ENCODE results near the gene DCTPP1.

DCTPP1 gene

DNA sequence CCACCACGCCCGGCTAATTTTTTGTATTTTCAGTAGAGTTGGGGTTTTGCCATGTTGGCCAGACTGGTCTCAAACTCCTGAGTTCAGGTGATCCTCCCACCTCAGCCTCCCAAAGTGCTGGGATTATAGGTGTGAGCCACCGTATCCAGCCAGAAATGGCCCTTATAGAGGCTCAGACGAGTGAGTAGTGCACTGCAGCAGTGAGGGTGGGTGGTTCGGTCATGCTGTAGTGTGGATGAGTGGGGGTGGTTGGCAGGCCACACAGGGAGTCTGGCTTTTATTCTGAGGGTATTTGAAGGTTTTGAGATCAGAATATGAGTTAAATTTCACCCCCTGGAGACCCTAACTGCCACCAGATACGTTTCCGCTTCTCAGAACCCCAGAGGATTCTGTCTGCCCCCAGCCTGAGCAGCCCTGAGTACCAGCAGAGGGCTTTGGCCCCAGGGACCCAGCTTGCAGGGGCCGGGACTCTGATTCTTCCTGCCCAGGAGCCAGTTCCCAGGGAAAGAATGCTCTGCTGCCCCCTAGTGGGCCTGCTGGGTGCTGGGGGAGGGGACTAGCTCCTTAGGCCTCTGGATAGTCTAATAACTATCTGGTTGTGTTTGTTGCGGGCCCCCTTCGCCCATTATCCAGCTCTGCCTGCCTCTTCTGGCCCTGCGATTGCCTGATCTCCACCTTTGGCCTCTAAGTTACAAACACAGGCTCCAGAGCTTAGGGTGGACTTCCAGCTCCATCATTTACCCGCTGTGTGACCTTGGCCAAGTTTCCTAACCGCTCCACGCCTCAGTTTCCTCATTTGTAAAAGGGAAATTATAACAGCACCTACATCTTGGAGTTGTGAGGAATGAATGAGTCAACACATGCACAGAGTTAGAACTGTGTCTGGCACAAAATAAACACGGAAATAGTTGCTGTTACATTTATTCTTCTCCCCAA is 20.4 kb downstream of the DCTPP1 start (continued):
- TF ChIP-seq ZNF354C (tag by site-specific recombination; IDR thresholded peaks at IDR 0.05; ENCODE audit: borderline replicate concordance, low read depth) (no peak), TCF7L2 (IDR thresholded peaks at IDR 0.05; ENCODE audit: borderline replicate concordance, low read depth, low read length) (no peak), BCL11B (tag by site-specific recombination; IDR thresholded peaks at IDR 0.05; ENCODE audit: low read depth) (no peak), ZNF112 (tag by site-specific recombination; IDR thresholded peaks at IDR 0.05) (no peak), KLF8 (tag by site-specific recombination; IDR thresholded peaks at IDR 0.05) (0 out of 2 replicates have a peak, but pooled peaks have one; percentile 20), ZFHX2 (tag by site-specific recombination; conservative IDR thresholded peaks at IDR 0.05) (peak; percentile 65), ZFP69B (tag by site-specific recombination; IDR thresholded peaks at IDR 0.05) (0 out of 2 replicates have a peak, but pooled peaks have one; percentile 52), ZNF140 (tag by site-specific recombination; IDR thresholded peaks at IDR 0.05) (no peak), ZNF629 (tag by site-specific recombination; IDR thresholded peaks at IDR 0.05) (no peak; the same call in 1 of the 2 replicates), ZNF514 (tag by site-specific recombination; IDR thresholded peaks at IDR 0.05) (no peak), ZNF404 (tag by site-specific recombination; IDR thresholded peaks at IDR 0.05) (no peak), ZNF2 (tag by site-specific recombination; IDR thresholded peaks at IDR 0.05) (peak; percentile 48; the same call in 1 of the 2 replicates), ZNF558 (tag by site-specific recombination; IDR thresholded peaks at IDR 0.05) (no peak), ZNF530 (tag by site-specific recombination; IDR thresholded peaks at IDR 0.05; ENCODE audit: low read depth) (no peak), ZBTB17 (tag by site-specific recombination; IDR thresholded peaks at IDR 0.05) (peak; percentile 76), ZNF561 (tag by site-specific recombination; IDR thresholded peaks at IDR 0.05; ENCODE audit: borderline replicate concordance) (peak; percentile 69; the same call in 1 of the 2 replicates), ZNF274 (IDR thresholded peaks at IDR 0.05; ENCODE audit: low read length) (no peak), ZNF274 (tag by site-specific recombination; IDR thresholded peaks at IDR 0.05; ENCODE audit: borderline replicate concordance) (no peak), ZNF416 (tag by site-specific recombination; IDR thresholded peaks at IDR 0.05) (no peak), SCRT2 (tag by site-specific recombination; IDR thresholded peaks at IDR 0.05) (no peak), ZNF473 (tag by site-specific recombination; IDR thresholded peaks at IDR 0.05) (no peak), KLF16 (tag by site-specific recombination; IDR thresholded peaks at IDR 0.05) (no peak), ZNF776 (tag by site-specific recombination; IDR thresholded peaks at IDR 0.05; ENCODE audit: borderline replicate concordance) (no peak), ZBTB1 (tag by site-specific recombination; IDR thresholded peaks at IDR 0.05) (no peak), ZNF660 (tag by site-specific recombination; IDR thresholded peaks at IDR 0.05) (peak; percentile 95), GLIS2 (tag by site-specific recombination; IDR thresholded peaks at IDR 0.05) (peak; percentile 71), ZNF433 (tag by site-specific recombination; IDR thresholded peaks at IDR 0.05; ENCODE audit: low read depth) (no peak), OSR2 (tag by site-specific recombination; IDR thresholded peaks at IDR 0.05) (no peak), KLF9 (tag by site-specific recombination; IDR thresholded peaks at IDR 0.05; ENCODE audit: low read depth) (no peak; the same call in 1 of the 2 replicates)
- TF ChIP-seq, protein P1, sequence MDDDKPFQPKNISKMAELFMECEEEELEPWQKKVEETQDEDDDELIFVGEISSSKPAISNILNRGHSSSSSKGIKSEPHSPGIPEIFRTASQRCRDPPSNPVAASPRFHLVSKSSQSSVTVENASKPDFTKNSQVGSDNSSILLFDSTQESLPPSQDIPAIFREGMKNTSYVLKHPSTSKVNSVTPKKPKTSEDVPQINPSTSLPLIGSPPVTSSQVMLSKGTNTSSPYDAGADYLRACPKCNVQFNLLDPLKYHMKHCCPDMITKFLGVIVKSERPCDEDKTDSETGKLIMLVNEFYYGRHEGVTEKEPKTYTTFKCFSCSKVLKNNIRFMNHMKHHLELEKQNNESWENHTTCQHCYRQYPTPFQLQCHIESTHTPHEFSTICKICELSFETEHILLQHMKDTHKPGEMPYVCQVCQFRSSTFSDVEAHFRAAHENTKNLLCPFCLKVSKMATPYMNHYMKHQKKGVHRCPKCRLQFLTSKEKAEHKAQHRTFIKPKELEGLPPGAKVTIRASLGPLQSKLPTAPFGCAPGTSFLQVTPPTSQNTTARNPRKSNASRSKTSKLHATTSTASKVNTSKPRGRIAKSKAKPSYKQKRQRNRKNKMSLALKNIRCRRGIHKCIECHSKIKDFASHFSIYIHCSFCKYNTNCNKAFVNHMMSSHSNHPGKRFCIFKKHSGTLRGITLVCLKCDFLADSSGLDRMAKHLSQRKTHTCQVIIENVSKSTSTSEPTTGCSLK (tag by site-specific recombination; IDR thresholded peaks at IDR 0.05), result no peak
- TF ChIP-seq, protein P2, sequence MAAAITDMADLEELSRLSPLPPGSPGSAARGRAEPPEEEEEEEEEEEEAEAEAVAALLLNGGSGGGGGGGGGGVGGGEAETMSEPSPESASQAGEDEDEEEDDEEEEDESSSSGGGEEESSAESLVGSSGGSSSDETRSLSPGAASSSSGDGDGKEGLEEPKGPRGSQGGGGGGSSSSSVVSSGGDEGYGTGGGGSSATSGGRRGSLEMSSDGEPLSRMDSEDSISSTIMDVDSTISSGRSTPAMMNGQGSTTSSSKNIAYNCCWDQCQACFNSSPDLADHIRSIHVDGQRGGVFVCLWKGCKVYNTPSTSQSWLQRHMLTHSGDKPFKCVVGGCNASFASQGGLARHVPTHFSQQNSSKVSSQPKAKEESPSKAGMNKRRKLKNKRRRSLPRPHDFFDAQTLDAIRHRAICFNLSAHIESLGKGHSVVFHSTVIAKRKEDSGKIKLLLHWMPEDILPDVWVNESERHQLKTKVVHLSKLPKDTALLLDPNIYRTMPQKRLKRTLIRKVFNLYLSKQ (tag by site-specific recombination; IDR thresholded peaks at IDR 0.05; ENCODE audit: borderline replicate concordance), result no peak
- TF ChIP-seq, protein P3, sequence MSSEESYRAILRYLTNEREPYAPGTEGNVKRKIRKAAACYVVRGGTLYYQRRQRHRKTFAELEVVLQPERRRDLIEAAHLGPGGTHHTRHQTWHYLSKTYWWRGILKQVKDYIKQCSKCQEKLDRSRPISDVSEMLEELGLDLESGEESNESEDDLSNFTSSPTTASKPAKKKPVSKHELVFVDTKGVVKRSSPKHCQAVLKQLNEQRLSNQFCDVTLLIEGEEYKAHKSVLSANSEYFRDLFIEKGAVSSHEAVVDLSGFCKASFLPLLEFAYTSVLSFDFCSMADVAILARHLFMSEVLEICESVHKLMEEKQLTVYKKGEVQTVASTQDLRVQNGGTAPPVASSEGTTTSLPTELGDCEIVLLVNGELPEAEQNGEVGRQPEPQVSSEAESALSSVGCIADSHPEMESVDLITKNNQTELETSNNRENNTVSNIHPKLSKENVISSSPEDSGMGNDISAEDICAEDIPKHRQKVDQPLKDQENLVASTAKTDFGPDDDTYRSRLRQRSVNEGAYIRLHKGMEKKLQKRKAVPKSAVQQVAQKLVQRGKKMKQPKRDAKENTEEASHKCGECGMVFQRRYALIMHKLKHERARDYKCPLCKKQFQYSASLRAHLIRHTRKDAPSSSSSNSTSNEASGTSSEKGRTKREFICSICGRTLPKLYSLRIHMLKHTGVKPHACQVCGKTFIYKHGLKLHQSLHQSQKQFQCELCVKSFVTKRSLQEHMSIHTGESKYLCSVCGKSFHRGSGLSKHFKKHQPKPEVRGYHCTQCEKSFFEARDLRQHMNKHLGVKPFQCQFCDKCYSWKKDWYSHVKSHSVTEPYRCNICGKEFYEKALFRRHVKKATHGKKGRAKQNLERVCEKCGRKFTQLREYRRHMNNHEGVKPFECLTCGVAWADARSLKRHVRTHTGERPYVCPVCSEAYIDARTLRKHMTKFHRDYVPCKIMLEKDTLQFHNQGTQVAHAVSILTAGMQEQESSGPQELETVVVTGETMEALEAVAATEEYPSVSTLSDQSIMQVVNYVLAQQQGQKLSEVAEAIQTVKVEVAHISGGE (tag by site-specific recombination; conservative IDR thresholded peaks at IDR 0.05; ENCODE audit: low read depth), result 0 out of 2 replicates have a peak, but pooled peaks have one; percentile 30
- TF ChIP-seq, protein P4, sequence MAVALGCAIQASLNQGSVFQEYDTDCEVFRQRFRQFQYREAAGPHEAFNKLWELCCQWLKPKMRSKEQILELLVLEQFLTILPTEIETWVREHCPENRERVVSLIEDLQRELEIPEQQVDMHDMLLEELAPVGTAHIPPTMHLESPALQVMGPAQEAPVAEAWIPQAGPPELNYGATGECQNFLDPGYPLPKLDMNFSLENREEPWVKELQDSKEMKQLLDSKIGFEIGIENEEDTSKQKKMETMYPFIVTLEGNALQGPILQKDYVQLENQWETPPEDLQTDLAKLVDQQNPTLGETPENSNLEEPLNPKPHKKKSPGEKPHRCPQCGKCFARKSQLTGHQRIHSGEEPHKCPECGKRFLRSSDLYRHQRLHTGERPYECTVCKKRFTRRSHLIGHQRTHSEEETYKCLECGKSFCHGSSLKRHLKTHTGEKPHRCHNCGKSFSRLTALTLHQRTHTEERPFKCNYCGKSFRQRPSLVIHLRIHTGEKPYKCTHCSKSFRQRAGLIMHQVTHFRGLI (tag by site-specific recombination; IDR thresholded peaks at IDR 0.05), result no peak
